ENCODE data around the gene CNGA1. TPM values are rescaled to one million over a fixed set of nuclear protein-coding genes. Genes with fewer than 3 reads are reported as not detected.

The CNGA1 gene
- polyA plus RNA-seq, 1 experiment = not detected

- DNase-seq (ENCODE audit: low read depth, low spot score) = no peak
- H3K9me3 ChIP-seq (ENCODE audit: control insufficient read depth, insufficient read depth, low read length) = no peaks in the 10 kb centered on the region
- H3K4me3 ChIP-seq (ENCODE audit: low read depth, low read length) = no peak overlapping the region
- CTCF ChIA-PET = no interaction called here
- TF ChIP-seq CTCF (IDR thresholded peaks at IDR 0.05; ENCODE audit: low read depth, low read length) = no peak
- H3K27ac ChIP-seq (ENCODE audit: low read depth, low read length) = no peak overlapping the region
- H3K27me3 ChIP-seq (ENCODE audit: control insufficient read depth, insufficient read depth, low read length) = no peaks in the 10 kb centered on the region
- POLR2A ChIA-PET = no interaction called here
Measured at GRCh38 chr4:48032721-48033120, 16.2 kb upstream of the CNGA1 start.

- Histone ChIP-seq H3K27ac (ENCODE audit: low read depth, low read length) (no peak overlapping the region), H3K27me3 (ENCODE audit: control insufficient read depth, insufficient read depth, low read length) (no peaks in the 10 kb centered on the region), H3K4me3 (ENCODE audit: low read depth, low read length) (no peak overlapping the region), H3K9me3 (ENCODE audit: control insufficient read depth, insufficient read depth, low read length) (no peaks in the 10 kb centered on the region)
- DNase-seq (ENCODE audit: low read depth, low spot score) = no peak
- ChIA-PET CTCF (no interaction called here), POLR2A (no interaction called here)
- TF ChIP-seq CTCF (IDR thresholded peaks at IDR 0.05; ENCODE audit: low read depth, low read length) = no peak
Measured at GRCh38 chr4:48031802-48032525, 15.5 kb upstream of the CNGA1 start.

- Histone ChIP-seq H3K27me3 (ENCODE audit: control insufficient read depth, insufficient read depth, low read length) (no peaks in the 10 kb centered on the region), H3K4me3 (ENCODE audit: low read depth, low read length) (no peak overlapping the region), H3K9me3 (ENCODE audit: control insufficient read depth, insufficient read depth, low read length) (no peaks in the 10 kb centered on the region), H3K27ac (ENCODE audit: low read depth, low read length) (no peak overlapping the region)
- no peak for TF ChIP-seq CTCF (IDR thresholded peaks at IDR 0.05; ENCODE audit: low read depth, low read length)
- ChIA-PET CTCF (no interaction called here), POLR2A (no interaction called here)
- no peak for DNase-seq (ENCODE audit: low read depth, low spot score)
Measured at GRCh38 chr4:48030470-48030869, 14.0 kb upstream of the CNGA1 start.

- H3K9me3 ChIP-seq (ENCODE audit: control insufficient read depth, insufficient read depth, low read length) = no peaks in the 10 kb centered on the region
- CTCF ChIA-PET = no interaction called here
- POLR2A ChIA-PET = no interaction called here
- no peaks in the 10 kb centered on the region for H3K27me3 ChIP-seq (ENCODE audit: control insufficient read depth, insufficient read depth, low read length)
- H3K4me3 ChIP-seq (ENCODE audit: low read depth, low read length) = no peak overlapping the region
- H3K27ac ChIP-seq (ENCODE audit: low read depth, low read length) = no peak overlapping the region
- TF ChIP-seq CTCF (IDR thresholded peaks at IDR 0.05; ENCODE audit: low read depth, low read length) = no peak
- DNase-seq (ENCODE audit: low read depth, low spot score) = no peak
Measured at GRCh38 chr4:48028696-48029095, 12.2 kb upstream of the CNGA1 start.

- ChIA-PET POLR2A (no interaction called here), CTCF (no interaction called here)
- no peak for DNase-seq (ENCODE audit: low read depth, low spot score)
- H3K27ac ChIP-seq (ENCODE audit: low read depth, low read length) = no peak overlapping the region
- no peaks in the 10 kb centered on the region for H3K27me3 ChIP-seq (ENCODE audit: control insufficient read depth, insufficient read depth, low read length)
- no peaks in the 10 kb centered on the region for H3K9me3 ChIP-seq (ENCODE audit: control insufficient read depth, insufficient read depth, low read length)
- no peak overlapping the region for H3K4me3 ChIP-seq (ENCODE audit: low read depth, low read length)
- no peak for TF ChIP-seq CTCF (IDR thresholded peaks at IDR 0.05; ENCODE audit: low read depth, low read length)
Measured at GRCh38 chr4:48027653-48028052, 11.2 kb upstream of the CNGA1 start.
